ENCODE measurements around the gene WDR33.
"Not testable (repeated sequence)": the region's sequence is repeated elsewhere in the genome, so short reads cannot be mapped to it uniquely, and the experiment has no call there.

Gene WDR33

GRCh38 chr2:127763776-127764175 lies 47.2 kb downstream of the WDR33 start:
- no peak for DNase-seq (ENCODE audit: low spot score)

GRCh38 chr2:127762846-127763245 lies 48.1 kb downstream of the WDR33 start:
- DNase-seq (ENCODE audit: low spot score), result no peak

GRCh38 chr2:127762441-127762840 lies 48.5 kb downstream of the WDR33 start:
- DNase-seq (ENCODE audit: low spot score), result no peak

- DNase-seq (ENCODE audit: low spot score), result no peak
These were observed 51.0 kb downstream of the WDR33 start for GRCh38 chr2:127759931-127760330.

GRCh38 chr2:127754186-127754585 lies 56.8 kb downstream of the WDR33 start:
- DNase-seq (ENCODE audit: low spot score), result no peak

DNA sequence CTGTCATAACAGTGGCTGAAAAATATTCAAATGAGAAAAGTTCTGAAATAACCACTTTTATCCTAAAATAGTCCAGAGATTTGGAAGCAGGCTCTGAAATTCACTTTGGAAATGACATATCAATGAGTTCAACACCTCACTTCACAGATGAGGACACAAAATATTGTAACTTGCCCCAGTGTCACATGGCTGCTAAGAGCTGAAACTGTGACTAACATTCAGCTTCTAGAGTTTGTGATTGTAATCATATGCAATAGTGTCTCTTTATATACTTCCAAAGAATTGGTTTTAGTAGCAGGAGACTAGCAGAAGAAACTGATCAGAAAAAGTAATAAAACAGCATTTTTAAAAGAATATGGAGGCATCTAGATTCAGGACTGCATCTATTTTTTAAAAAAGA lies 57.6 kb downstream of the WDR33 start:
- no peak for DNase-seq (ENCODE audit: low spot score)

GRCh38 chr2:127749537-127749936 lies 61.4 kb downstream of the WDR33 start:
- DNase-seq (ENCODE audit: low spot score), result not testable (repeated sequence)

DNA sequence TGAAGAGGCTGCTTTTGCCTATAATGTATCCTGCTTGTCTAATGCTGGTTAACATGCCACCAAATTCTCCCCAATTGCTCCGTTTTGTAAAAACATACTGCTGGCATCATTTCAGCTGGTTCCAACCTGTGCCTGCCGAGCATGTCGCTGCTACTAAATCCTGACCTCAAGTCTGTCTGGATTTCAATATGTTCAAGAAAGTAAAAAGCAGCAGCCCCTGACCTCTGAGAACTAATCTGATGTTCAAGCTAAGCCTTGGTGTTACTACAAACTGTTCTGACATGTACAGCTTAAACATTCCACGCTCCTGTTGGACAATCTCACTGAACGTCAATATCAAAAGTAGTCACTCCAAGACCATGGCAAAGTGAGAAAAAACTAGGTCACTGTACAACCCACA lies 63.4 kb downstream of the WDR33 start:
- DNase-seq (ENCODE audit: low spot score), result no peak

- DNase-seq (ENCODE audit: low spot score), result no peak
These were observed 67.4 kb downstream of the WDR33 start for GRCh38 chr2:127743477-127744026.

DNA sequence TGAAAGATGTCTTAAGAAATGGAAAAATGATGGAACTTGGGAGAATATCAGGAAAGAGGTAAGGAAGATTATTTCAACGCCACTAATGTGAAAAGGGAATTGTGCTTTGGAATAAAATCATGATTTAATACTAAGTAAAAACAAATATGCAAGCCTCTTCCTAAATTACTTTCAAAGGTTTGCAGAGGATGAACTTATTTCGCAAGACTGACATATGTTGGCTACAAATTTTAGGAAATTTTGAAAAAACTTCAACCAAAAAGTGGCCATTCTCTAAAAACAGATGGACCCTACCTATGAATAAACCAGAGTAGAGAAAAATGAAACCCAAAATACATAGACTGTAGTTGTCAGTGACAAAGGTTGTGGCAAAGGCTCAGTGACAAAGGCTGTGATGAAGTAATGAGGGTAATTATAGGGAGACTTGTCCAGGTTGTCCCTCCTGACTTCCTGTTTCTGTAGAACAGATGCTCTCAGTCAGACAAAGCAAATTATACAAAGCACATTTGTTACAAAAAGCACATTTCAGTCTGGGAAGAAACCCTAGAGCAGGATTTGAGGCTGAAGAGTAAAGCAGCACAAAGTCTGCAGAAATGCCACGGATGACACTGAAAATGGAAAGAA lies 70.2 kb downstream of the WDR33 start:
- DNase-seq (ENCODE audit: low spot score), result no peak

- DNase-seq (ENCODE audit: low spot score), result no peak
These were observed 71.2 kb downstream of the WDR33 start for GRCh38 chr2:127739800-127740199.

DNA sequence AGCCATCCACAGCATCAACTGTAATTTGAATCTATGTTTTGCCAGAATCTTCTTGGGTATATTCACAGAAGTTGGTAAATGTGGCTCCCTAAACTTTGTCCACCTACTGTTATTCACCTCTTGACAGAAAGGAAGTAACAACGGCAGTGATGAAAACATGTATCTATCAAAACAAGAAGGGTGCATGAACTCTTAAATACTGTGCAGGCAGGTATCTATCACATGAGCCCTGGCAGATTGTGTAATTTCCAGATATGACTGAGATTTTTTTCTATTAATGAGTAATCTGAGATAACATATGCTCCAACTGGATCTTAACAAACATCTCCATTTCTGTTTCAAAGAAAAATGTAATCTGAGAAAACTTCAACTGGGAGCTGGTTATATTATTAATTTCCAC lies 73.1 kb downstream of the WDR33 start:
- DNase-seq (ENCODE audit: low spot score), result no peak

DNA sequence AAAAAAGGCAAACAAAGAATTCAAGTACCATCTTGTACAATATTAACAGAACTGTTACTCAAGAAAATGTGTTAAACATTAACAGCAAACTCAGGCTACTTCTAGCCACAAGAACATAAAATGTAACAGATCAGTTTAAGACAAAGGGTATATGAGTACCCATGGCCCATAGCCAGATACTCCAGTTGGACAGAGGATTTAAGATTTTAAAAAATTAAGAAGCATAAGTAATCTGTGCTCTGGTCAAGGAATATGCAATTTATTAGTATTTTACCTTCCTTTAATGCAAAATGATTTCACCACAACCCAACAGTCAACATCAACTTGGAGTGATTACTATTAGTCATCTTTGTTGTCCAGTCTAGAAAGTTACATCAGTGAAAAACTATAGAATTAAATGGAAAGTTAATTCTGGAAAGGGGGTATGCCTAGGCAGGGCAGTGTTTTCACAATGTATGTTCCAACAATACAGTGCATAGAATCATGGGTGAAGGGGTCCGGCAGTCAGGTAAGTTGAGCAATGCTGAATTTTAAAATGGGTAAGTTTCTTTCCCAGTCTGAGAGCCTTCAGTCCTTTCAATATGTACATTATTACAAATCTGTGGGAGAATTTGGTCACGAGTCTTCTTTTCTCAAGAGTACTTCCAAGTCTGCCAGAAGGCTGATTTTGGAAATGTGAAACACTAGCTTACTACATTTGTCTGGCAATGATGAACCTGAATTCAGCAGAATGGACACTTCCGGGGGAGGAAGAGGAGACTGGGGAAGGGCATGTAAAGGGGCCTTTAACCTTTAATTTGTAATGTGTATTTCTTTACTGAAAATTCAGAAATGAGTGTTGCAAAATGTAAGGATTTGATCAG lies 75.2 kb downstream of the WDR33 start:
- DNase-seq (ENCODE audit: low spot score), result no peak

- no peak for DNase-seq (ENCODE audit: low spot score)
These were observed 75.9 kb downstream of the WDR33 start for GRCh38 chr2:127735044-127735443.

GRCh38 chr2:127733816-127734537 lies 77.0 kb downstream of the WDR33 start:
- DNase-seq (ENCODE audit: low spot score), result no peak

GRCh38 chr2:127733113-127733815 lies 77.7 kb downstream of the WDR33 start:
- no peak for DNase-seq (ENCODE audit: low spot score)

GRCh38 chr2:127726158-127726880 lies 84.7 kb downstream of the WDR33 start:
- DNase-seq (ENCODE audit: low spot score), result no peak

- DNase-seq (ENCODE audit: low spot score), result no peak
These were observed 88.2 kb downstream of the WDR33 start for GRCh38 chr2:127722807-127723206.

- no peak for DNase-seq (ENCODE audit: low spot score)
These were observed 89.0 kb downstream of the WDR33 start for GRCh38 chr2:127721978-127722355.

DNA sequence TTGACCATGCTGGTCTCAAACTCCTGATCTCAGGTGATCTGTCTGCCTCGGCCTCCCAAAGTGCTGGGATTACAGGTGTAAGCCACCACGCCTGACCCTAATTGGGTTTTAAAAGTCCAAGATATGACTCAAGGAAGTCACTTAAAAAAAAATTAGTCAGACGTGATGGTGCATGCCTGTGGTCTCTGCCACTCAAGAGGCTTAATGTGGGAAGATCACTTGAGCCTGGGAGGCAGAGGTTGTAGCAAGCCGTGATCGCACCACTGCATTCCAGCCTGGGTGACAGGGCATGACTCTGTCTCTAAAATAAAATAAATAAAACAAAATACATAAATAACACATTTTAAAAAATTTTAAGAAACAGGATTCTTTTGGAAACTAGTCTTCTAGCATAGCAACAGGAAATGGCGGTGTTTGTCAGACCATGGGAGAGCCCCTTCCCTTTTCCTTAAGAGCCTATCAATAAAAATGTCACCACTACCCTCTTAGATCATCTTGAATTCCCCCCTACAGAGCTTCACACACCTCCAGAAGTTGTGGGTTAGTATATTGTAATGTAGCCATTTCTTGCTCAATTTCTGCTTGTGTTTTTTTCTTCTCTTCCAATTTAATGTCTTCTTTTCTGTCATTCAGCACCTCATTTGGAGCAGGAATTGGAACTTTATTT lies 89.5 kb downstream of the WDR33 start:
- DNase-seq (ENCODE audit: low spot score), result no peak

All from HuH-7.5 (cell line).